COLO829 (cell line): ENCODE results near the gene SERPINA4.
A peak's percentile ranks its signal among the peaks of the same experiment; 100 is the strongest.

ENCODE experiments used
- DNase-seq: peaks from one replicate; pipeline ENCODE4 v3.0.0; 2012; ENCODE audit warnings: low spot score

Gene SERPINA4, protein sequence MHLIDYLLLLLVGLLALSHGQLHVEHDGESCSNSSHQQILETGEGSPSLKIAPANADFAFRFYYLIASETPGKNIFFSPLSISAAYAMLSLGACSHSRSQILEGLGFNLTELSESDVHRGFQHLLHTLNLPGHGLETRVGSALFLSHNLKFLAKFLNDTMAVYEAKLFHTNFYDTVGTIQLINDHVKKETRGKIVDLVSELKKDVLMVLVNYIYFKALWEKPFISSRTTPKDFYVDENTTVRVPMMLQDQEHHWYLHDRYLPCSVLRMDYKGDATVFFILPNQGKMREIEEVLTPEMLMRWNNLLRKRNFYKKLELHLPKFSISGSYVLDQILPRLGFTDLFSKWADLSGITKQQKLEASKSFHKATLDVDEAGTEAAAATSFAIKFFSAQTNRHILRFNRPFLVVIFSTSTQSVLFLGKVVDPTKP

DNA sequence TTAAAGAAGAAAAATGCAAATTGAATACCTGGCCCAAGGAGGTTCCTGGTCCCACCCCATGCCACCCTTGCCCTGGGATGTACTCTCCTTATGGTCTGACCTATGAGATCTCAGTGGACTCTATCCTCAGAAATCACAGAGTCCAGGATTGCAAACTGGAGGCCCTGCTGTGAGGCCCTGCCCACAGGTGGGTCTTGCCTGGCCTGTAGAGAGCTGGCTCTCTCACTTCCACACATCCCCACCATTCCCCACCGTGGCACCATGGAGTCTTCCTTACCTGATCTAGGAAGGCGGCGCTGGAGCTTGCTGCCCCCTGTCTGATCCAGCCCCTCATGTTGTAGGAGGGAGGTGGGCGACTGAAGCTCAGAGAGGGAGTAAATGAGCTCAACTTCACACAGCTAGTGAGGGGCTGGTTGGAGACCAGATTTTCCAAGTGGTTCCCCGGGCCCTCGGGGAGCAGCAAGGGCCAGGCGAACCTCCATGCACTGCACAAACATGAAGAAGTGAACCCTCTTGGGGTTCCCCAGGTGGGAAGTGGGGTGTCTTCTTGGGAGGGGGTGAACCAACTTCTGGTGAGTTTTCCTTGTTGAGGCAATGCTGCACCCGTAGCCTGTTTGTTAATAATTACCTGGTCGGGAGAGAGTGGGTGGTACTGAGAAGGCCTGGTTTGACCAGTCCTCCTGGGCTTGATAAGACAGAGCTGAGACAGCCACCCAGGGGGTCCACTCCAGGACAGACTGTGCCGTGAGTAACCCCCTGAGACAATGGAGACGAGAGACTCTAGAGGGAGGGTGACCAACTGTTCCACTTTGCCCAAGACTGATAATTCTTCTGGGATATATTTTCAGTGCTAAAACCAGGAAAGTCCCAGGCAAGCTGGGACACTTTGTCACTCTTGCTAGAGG lies at the start of gene SERPINA4:
SERPINA4 (plus strand) TSS at position 692 of the 905 bp plus-strand sequence. CDS start 2,041 bp downstream, outside the sequence.
- DNase-seq: no peak

DNA sequence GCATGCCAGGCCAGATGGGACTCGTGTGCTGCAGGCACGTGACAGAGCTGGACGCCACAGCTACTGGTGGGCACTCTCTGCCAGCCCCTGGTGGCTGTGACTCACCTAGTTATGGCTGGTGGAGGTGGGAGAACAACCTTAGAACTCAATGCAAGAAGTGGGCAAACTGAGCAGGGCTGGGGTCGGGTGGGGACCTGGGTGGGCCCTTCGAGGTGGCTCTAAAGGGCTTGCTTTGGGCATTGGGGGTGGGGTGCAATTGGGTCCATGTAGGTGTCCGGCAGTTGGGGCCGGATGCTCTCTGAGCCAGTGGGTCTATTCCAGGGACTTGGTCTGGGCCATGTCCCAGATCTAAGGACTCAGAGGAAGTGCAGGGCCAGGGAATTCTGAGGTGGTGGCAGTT lies 46.9 kb upstream of the SERPINA4 start:
- DNase-seq: no peak

DNA sequence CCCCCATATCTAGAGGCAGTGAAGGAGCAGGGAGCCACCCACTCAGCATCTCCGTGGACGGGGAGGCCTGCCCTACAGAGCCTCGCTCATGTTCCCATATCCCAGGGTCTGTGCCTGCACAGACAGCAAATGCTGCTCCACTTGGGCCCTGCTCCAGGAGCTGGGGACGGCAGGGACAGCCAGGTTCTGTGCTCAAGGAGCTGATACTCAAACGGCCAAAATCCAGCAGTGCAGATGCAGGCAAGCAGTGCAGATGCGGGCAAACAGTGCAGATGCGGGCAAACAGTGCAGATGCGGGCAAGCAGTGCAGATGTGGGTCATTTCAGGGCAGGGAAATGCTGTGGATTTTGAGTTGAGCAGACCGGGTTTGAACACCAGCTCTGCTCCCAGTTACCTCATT lies 45.8 kb upstream of the SERPINA4 start:
- no peak for DNase-seq

DNA sequence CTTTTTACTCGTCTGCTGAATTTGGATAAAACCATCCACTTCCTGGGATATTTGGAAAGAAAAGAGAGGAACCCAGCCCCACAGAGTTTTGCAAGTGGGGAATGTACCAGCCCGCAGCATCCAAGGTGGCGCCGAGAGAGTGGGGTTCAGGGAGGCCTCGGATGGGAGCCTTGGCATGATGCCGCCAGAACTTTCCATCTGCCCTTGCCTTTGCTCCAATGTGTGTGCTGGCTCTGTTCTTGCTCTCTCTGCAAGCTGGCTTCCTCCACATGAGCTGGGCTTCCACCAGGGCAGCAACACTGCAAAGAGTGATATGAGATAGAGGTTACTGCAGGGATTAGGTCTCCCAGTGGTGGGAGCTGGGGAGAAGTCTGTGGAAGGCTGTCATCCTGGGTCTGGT lies 45.4 kb upstream of the SERPINA4 start:
- no peak for DNase-seq

DNA sequence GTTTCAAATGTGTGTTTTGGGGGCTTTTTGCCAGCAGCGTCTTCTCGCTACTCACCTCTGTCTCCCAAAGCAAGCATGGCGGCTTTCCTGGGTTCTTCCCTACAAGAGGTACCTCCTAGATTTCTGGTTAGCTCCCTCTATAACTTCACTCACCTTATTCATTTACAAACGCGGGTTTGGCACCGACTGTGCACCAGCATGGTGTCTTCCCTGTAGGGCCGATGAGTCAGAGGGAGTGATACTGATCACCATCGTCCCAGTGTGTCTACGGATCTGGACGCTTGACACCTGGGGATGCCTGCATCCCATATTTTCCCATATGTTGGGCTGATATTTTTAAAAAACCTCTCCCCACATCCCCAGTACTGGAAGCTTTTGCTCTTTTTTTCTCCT lies 44.0 kb upstream of the SERPINA4 start:
- no peak for DNase-seq

DNA sequence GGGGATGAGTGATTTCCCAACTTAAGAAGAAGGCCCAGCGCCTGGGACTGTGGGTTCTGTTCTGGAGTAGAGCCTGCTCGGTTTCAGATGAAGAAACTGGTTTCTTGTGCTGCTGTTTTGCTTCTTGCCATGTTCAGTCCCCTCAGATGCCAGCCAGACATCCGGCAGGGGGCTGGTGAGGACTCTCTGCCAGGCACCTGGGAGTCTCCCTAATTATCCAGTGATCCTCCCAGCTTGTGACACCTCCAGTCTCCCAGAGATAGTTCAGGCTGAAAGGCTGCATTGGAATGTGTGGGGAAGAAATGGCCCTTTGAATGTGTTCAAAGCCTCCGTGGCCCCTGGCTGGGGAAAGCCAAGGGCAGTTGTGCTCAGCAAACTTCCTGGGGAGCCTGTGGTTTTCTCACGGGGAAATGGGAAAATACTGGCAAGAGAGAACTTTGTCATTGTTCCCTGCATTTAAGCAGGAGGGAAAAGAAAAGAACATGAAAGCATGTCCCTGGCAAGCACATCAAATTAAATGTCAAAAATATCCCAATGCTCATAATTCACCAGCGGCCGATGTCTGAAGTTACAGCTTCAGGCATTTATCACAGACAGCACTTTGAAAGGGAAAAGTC lies 43.5 kb upstream of the SERPINA4 start:
- DNase-seq: peak; percentile 53

DNA sequence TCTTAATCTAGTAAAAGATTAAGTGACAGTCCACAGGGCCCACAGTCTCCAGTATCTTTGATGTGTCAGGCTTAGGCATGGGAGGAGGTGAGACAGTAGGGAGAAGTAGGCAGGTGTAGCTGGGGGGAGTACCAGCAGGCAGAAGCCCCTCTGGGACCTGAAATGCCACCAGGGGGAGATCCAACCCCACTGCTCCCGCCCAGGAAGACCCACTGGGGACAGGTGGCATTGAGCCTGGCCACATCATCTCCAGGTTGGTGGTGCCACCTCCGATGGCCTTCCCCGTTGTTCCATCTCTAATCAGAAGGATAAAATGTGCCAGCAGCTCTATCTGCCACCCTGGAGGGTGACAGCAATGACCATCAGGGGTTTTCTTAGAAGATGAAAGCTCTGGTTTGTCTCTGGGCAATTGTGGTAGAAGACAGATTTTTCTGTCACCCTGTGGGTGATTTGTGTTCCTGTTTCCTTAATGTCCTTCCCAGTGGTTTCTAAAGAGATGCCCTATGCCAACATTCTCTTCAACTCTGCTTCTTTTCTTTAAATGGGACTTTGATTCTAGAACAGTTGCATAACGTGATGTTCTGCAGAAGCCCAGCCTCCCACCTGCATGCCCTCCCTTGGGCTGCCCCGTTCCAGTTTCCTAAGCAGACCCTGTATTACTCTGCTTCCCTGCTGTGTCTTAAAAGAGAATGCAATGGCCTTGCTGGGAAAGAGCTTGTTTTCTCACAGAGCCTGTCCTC lies 39.7 kb upstream of the SERPINA4 start:
- no peak for DNase-seq

DNA sequence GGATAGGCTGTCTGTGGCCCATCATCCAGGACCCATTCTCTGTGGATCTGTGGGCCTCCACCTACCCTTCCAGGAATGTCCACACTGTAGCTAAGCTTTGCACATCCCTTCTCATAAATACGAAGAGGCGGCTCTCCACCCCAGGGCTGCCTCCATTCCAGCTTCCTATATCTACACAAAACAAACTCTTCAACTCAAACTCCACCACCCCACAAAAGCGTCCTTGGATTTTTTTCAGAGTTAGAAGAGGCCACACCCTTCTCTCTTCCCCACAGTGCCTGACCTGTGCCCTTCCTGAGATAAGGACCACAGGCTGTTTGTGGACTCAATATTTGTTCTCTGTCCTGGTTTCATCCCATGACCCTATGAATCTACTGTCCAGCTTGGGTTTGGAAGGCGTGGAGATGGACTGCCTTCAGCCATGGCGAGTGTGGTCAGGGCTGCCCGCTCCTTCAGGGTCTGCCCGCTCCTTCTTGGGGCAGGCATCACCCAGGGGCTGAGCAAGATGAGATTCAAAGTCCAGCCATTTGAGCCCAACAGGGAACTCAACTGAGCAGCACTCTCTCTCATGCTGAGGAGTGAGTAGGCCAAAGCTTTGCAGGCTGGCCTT lies 39.0 kb upstream of the SERPINA4 start:
- DNase-seq: no peak

DNA sequence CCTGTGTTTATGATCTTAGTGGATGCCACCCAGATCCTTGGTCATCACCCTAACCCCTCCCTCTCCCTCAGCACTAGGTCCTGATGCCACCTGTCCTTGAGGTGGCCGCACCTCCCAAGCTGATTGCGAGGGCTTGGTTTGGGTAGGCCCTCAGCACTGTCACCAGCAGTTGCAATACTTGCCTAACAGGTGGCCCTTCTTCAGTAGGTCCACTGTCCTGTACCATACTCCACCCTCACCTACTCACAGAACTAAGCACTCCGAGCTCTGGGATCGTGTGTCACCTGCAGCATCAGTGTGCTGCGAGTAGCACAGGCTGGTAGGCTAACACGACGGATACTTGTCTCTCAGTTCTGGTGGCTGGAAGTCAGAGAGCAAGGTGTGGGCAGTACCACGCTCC lies 38.0 kb upstream of the SERPINA4 start:
- no peak for DNase-seq

DNA sequence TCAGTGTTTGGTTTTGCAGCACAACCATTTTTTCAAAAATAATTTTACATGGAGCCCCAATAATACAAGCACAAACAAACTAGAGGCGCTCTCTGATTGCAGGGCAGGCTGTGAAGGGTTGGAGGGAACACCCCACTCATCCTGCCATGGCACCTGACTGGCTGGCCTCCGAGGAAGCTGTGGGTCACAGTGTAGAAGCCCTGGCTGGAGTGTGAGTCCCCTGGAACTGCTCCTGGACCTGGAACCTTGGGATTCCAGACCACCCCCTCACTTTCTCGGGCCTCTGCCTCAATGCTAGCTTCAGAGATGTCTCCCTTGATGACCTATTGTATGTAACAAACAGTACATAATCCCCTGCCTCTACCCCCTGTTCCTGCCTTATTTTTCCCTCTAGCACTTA lies 37.1 kb upstream of the SERPINA4 start:
- DNase-seq: no peak

DNA sequence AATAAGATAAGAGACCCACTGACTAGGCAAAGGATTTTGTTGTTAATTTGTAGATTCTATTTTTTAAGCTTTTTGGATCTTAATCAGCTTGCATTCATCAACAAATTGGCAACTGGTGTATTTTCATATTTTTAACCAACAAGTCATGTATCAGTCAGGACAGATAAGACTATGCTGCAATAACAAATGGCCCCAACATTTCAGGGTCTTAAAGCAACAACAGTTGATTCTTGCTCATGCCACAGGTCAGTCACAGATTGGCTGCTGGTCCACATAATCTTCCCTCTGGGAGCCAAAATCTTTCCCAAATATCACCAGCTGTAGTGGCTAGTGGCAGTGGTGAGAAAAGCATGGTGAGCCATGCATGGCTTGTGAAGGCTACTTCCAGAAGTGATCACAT lies 30.1 kb upstream of the SERPINA4 start:
- DNase-seq: no peak

DNA sequence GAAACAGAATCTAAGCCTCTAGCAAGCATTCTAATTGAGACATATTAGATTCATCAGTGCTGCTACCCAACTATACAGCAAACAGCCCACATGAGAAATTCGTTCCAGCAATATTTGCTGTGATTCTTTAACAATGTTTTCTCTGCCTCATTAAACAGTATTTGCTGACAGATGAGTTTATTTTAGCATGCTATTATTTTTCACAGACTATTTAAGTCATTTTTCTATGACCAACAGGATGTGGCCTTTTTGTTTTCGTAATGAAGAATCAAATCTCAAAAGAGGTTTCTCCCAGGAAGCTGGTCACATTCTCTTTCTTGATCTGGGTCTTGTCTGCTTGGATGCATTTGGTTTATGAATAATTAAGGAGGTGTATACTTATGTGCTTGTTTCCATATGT lies 28.8 kb upstream of the SERPINA4 start:
- no peak for DNase-seq

DNA sequence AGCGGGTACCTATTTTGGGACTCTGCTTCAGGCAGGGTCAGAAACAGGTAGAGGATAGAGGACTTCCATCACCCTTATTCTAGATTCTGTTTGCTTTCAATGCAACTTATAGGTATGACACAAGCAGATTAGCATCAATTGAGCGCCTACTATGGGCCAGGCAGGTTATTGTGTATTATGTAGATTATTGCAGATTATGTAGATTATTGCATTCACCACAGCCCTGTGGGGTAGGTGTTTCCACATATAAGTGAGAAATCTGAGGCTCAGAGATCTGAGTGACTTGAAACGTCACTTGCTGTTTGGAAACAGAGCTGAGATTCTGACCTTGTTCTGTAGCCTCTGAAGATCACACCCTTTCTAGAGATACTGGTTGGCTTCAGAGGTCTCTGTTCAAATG lies 25.7 kb upstream of the SERPINA4 start:
- DNase-seq: no peak

DNA sequence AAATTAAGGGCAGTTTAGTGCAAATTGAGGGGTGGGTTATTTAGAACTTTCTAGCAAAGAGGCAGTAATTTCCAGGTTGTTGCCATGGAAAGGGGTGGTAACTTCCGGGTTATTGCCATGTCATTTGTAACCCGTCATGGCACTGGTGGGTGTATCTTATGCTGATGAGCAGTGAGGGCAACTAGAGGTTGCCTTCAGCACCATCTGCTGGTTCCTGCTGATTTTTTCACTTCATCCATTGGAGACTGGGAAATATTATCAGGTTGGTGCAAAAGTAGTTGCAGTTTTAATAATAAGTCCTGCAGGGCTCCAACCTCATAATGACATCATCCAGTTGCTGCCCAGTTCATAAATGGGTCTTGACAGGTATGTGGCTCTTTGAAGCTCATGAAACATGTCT lies 24.4 kb upstream of the SERPINA4 start:
- DNase-seq: peak; percentile 48

DNA sequence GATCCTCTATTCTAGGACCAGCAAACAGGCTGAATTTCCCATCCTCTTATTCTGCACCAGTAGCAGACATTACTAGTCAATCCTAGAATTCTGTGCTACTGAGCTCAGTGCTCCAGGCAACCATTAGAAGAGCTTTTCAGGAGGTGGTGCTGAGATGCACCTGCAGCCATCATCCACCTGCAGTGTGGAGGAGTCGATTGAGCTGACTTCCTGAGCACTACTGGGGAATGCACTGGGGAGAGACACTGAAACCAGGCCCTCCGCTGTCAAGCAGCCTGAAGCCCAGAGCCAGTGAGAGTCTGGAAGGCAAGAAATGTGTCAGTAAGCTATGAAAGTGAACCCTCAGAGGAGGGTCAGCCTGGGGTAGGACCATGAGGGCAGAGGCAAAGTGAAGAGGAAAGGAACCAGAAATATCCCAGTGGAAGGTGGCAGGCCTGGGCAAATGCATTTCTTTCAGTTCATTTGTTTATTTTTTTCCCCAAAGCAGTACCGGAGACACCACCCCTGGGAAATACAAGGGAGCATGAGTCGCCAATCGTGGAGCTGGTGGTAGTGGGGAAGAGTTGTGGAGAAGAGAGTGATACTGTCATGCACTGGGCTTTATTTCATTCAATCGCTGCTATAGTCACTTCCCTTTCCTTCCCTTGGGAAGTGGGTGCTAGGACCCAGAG lies 23.0 kb upstream of the SERPINA4 start:
- no peak for DNase-seq

DNA sequence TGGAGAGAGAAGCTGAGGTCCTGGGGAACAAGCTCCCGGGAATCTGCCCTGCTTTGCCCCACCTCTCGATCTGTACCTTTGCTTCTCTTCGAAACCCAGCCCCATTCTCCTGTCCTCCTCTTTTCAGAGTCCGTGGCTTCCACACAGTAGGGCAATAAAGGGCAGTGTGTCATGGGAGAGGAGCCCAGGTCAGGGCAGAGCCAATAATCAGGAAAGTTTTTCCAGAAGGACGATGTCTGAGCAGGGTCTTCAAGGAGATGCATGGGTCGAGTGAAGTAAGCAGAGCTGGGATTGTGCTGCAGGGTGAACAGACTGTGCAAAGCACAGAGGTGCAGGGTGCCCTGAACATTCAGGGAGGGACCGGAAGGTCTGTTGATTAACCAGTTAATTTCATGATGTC lies 22.1 kb upstream of the SERPINA4 start:
- DNase-seq: no peak

DNA sequence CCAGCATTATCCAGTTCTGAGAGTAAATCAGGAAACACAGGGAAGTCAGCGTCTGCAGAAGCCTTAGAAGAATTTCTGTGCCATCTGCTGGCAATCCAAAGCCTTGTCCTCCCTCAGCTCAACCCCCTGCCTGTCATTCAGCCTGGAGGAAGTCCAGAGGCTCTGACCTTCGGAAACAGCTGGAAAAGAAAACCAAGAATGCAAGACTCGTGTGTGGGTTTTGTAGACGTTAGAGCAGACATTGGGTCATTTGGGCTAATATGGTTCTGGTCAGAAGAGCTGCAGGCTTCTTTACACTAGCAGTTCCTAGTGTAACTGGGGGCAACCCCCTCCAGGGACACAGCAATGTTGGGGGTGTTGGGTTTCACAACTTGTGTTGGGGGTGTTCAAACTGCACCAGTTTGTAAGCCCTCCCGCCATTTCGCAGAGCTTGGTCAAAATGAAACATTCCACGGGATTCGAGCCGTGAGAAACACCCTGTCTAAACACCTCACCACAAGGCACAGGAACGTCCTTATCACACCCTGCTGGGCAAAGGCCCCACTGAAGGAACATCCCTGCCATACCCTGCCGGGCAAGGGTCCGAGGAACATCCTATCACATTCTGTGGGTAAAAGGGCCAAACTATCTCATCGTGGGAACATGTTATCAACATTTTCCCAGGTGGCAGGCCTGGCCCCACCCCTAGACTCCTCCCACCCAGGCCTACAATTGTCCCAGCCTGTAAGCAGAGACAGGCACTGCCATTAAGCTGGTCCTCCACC lies 21.0 kb upstream of the SERPINA4 start:
- no peak for DNase-seq

DNA sequence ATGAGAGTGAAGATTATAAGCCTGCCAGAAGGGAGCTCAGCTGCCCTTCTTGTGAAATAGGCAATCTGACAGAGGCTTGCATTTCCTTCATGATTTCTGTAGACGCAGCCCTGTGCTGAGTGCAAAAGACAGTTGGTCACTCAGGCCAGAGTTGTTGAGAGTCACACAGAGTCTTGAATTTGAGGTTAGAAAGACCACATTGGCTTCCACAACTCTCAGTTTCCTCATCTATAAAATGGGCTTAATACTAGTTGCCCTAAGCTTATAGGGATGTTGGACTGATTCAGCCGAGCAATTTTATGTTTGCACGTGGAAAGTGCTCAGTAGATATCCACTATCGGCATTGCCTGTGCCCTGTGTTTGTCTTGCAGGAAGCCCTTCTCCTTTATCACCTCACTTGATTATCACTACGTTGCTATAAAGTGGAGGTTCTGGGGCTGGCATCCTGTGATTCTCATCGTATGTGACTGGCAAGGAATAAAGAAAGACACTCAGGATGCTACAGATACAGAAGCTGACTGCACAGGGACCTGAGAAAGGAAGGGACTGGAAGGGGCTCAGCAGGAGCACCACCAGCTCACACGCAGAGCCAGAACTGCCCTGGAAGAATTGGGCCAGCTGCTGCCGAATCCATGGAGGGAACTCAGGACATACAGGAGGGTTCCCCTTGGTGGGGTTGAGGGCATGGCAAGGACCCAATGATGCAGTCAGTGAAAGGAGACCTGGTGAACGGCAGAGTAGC lies 19.8 kb upstream of the SERPINA4 start:
- no peak for DNase-seq

DNA sequence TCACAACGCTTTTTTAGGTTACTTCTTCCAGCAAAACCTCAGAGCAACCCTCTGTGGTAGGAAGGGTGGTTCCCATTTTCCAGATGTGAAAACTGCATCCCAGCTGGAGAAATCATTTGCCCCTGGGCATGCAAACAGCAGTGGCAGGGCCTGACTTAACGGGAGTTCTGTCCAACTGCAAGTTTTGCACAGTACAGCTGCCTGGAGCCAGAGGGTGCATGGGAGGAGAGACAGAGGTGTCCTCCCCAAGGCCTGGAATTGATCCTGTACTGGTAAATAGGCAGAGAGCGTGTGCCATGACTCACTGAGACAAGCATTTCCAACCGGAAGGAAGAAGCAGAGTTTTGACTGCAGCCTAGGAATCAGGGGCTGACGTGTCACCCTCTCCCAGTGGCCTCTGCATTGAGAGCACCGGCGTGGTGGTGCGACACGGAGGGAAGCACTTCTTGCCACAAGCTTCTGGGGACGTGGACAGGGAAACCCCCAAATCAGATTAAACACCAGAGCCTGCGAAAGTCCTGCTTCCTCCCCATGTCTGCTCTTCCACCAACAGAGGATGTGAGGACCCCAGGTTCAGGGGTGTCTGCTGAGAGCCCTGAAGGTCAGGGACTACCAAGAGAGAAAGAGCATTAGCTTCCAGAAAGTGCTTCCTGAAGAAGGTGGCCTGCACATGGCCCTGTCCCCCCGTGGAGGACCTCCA lies 19.0 kb upstream of the SERPINA4 start:
- no peak for DNase-seq
